WTC11 (cell line): Measurements from ENCODE around the gene SH3GL1. TPM values are rescaled to one million over a fixed set of nuclear protein-coding genes. Genes with fewer than 3 reads are reported as not detected.

ENCODE experiments used
- ATAC-seq: fragments of 200-7000 bp; cut with Tn5 transposase; 2 replicates; pipeline ENCODE4 v1.10.0; 2021; ENCODE audit warnings: mild to moderate bottlenecking, moderate library complexity
- CTCF ChIA-PET: fragments of 300-600 bp; sonication (Branson Sonifier 250); formaldehyde crosslinking; loops from one replicate; lab custom pipeline; 2021; ENCODE audit warnings: antibody characterized with exemption; lab: Charles Lee
- POLR2A ChIA-PET: fragments of 350-600 bp; sonication (Branson Sonifier 250); formaldehyde crosslinking; loops from one replicate; lab custom pipeline; 2021; ENCODE audit warnings: antibody characterized with exemption; lab: Charles Lee
- DNase-seq: peaks from one replicate; pipeline ENCODE4 v3.0.0; 2021; ENCODE audit warnings: low spot score
- H3K27ac Mint-ChIP-seq: 2 replicates; pipeline ENCODE4 v1.8.0; 2021; ENCODE audit warnings: mixed read lengths
- H3K27me3 Mint-ChIP-seq: 2 replicates; pipeline ENCODE4 v1.8.0; 2021; ENCODE audit warnings: low read depth, mild to moderate bottlenecking, moderate library complexity, mixed read lengths
- H3K36me3 Mint-ChIP-seq: 2 replicates; pipeline ENCODE4 v1.8.0; 2021; ENCODE audit warnings: mixed read lengths
- H3K4me1 Mint-ChIP-seq: 2 replicates; pipeline ENCODE4 v1.8.0; 2022; ENCODE audit warnings: mixed read lengths
- H3K4me3 Mint-ChIP-seq: 2 replicates; pipeline ENCODE4 v1.8.0; 2021; ENCODE audit warnings: mild to moderate bottlenecking, moderate library complexity, mixed read lengths
- H3K9me3 Mint-ChIP-seq: 2 replicates; pipeline ENCODE4 v1.8.0; 2021; ENCODE audit warnings: mixed read lengths
- ATF6 ChIP-seq: sonication (generic); formaldehyde crosslinking; IDR thresholded peaks from 2 replicates; pipeline ENCODE4 v1.8.1; 2023; ENCODE audit warnings: mild to moderate bottlenecking, missing genetic modification reagents
- CBFB ChIP-seq: sonication (generic); formaldehyde crosslinking; IDR thresholded peaks from 2 replicates; pipeline ENCODE4 v1.8.1; 2022; ENCODE audit warnings: mild to moderate bottlenecking, low read depth, missing genetic modification reagents
- CDX4 ChIP-seq: fragments of 250-450 bp; sonication (Bioruptor Pico); IDR thresholded peaks from 2 replicates; pipeline ENCODE4 v1.9.0; 2021; ENCODE audit warnings: moderate library complexity, mild to moderate bottlenecking, inconsistent platforms, borderline replicate concordance
- CTCF ChIP-seq: fragments of 200-600 bp; IDR thresholded peaks from 2 replicates; pipeline ENCODE4 v1.8.0; 2022; ENCODE audit warnings: antibody characterized with exemption
- E2F4 ChIP-seq: sonication (generic); formaldehyde crosslinking; IDR thresholded peaks from 2 replicates; pipeline ENCODE4 v1.8.1; 2022; ENCODE audit warnings: low read depth, mild to moderate bottlenecking, moderate library complexity, missing genetic modification reagents, borderline replicate concordance
- FOXK1 ChIP-seq: sonication (generic); formaldehyde crosslinking; IDR thresholded peaks from 2 replicates; pipeline ENCODE4 v1.8.0; 2022; ENCODE audit warnings: mild to moderate bottlenecking, moderate library complexity, missing genetic modification reagents
- GRHL2 ChIP-seq: fragments of 250-450 bp; sonication (Bioruptor Pico); IDR thresholded peaks from 2 replicates; pipeline ENCODE4 v1.8.0; 2022; ENCODE audit warnings: mild to moderate bottlenecking, moderate library complexity; ENCODE audit not compliant: insufficient replicate concordance, severe bottlenecking
- HMGA2 ChIP-seq: fragments of 250-450 bp; sonication (Bioruptor Pico); IDR thresholded peaks from 2 replicates; pipeline ENCODE4 v1.4.0; 2021; ENCODE audit warnings: mild to moderate bottlenecking, moderate library complexity
- HMGXB4 ChIP-seq: sonication (generic); formaldehyde crosslinking; IDR thresholded peaks from 2 replicates; pipeline ENCODE4 v1.8.1; 2023; ENCODE audit warnings: mild to moderate bottlenecking, moderate library complexity, missing genetic modification reagents
- IRF2 ChIP-seq: sonication (generic); formaldehyde crosslinking; IDR thresholded peaks from 2 replicates; pipeline ENCODE4 v1.8.0; 2022; ENCODE audit warnings: low read depth, missing genetic modification reagents, borderline replicate concordance
- KAT7 ChIP-seq: sonication (generic); formaldehyde crosslinking; IDR thresholded peaks from 2 replicates; pipeline ENCODE4 v1.8.1; 2023; ENCODE audit warnings: missing genetic modification reagents, mild to moderate bottlenecking, borderline replicate concordance
- MYBL2 ChIP-seq: sonication (generic); formaldehyde crosslinking; IDR thresholded peaks from 2 replicates; pipeline ENCODE4 v1.8.1; 2023; ENCODE audit warnings: mild to moderate bottlenecking, moderate library complexity, missing genetic modification reagents
- NR2C2 ChIP-seq: sonication (generic); formaldehyde crosslinking; IDR thresholded peaks from 2 replicates; pipeline ENCODE4 v1.8.0; 2022; ENCODE audit warnings: mild to moderate bottlenecking, missing genetic modification reagents
- RORB ChIP-seq: fragments of 250-450 bp; sonication (Bioruptor Pico); IDR thresholded peaks from 2 replicates; pipeline ENCODE4 v1.9.0; 2021; ENCODE audit warnings: mild to moderate bottlenecking
- SOX15 ChIP-seq: fragments of 250-450 bp; sonication (Bioruptor Pico); IDR thresholded peaks from 2 replicates; pipeline ENCODE4 v1.9.0; 2021; ENCODE audit warnings: mild to moderate bottlenecking
- TP53 ChIP-seq: sonication (generic); formaldehyde crosslinking; IDR thresholded peaks from 2 replicates; pipeline ENCODE4 v1.8.1; 2023; ENCODE audit warnings: mild to moderate bottlenecking, missing genetic modification reagents
- ZNF219 ChIP-seq: sonication (generic); formaldehyde crosslinking; IDR thresholded peaks from 2 replicates; pipeline ENCODE4 v1.8.0; 2023; ENCODE audit warnings: missing genetic modification reagents, mild to moderate bottlenecking, borderline replicate concordance
- ZNF425 ChIP-seq: fragments of 250-450 bp; sonication (Bioruptor Pico); conservative IDR thresholded peaks from 2 replicates; pipeline ENCODE4 v1.9.0; 2021; ENCODE audit warnings: mild to moderate bottlenecking
- ZNF671 ChIP-seq: fragments of 250-450 bp; sonication (Bioruptor Pico); IDR thresholded peaks from 2 replicates; pipeline ENCODE4 v1.8.0; 2021; ENCODE audit warnings: mild to moderate bottlenecking
- total RNA-seq: library from RNA; stranded (reverse); gene quantifications from 3 replicates; pipeline ENCODE4 v1.2.3, GENCODE V29; 2021
- TF ChIP-seq, protein P1 (sequence below): sonication (generic); formaldehyde crosslinking; IDR thresholded peaks from 2 replicates; pipeline ENCODE4 v1.8.0; 2022; ENCODE audit warnings: mild to moderate bottlenecking, missing genetic modification reagents
- TF ChIP-seq, protein P2 (sequence below): sonication (generic); formaldehyde crosslinking; IDR thresholded peaks from 2 replicates; pipeline ENCODE4 v1.8.1; 2022; ENCODE audit warnings: mild to moderate bottlenecking, missing genetic modification reagents, moderate library complexity, borderline replicate concordance
- TF ChIP-seq, protein P3 (sequence below): sonication (generic); formaldehyde crosslinking; conservative IDR thresholded peaks from 2 replicates; pipeline ENCODE4 v1.8.1; 2022; ENCODE audit warnings: mild to moderate bottlenecking, missing genetic modification reagents

Gene SH3GL1
- total RNA-seq, 1 experiment from 2014 or later: 109 TPM

GRCh38 chr19:4439243-4439642, 38.9 kb upstream of the SH3GL1 start:
- Mint-ChIP-seq H3K36me3 (peaks cover 62% of the 10 kb centered on the region), H3K27me3 (no peaks in the 10 kb centered on the region), H3K9me3 (no peaks in the 10 kb centered on the region), H3K4me1 (no peaks in the 10 kb centered on the region), H3K27ac (peak overlapping the region; percentile 89; the same call in 1 of the 2 replicates), H3K4me3 (no peak overlapping the region)
- ATAC-seq (no peak), DNase-seq (no peak)
- POLR2A ChIA-PET: no interaction called here
- CTCF ChIA-PET: no interaction called here
- TF ChIP-seq TP53: no peak
- no peak for TF ChIP-seq SOX15
- TF ChIP-seq HMGXB4 (CRISPR knock-in tag): no peak
- TF ChIP-seq RORB (CRISPR knock-in tag): no peak
- no peak for TF ChIP-seq GRHL2 (CRISPR knock-in tag)
- no peak for TF ChIP-seq ZNF671 (CRISPR knock-in tag)
- no peak for TF ChIP-seq CBFB (CRISPR knock-in tag)
- TF ChIP-seq ATF6 (CRISPR knock-in tag): no peak
- TF ChIP-seq HMGA2 (CRISPR knock-in tag): no peak
- TF ChIP-seq, protein P1, sequence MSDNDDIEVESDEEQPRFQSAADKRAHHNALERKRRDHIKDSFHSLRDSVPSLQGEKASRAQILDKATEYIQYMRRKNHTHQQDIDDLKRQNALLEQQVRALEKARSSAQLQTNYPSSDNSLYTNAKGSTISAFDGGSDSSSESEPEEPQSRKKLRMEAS (CRISPR knock-in tag): no peak
- no peak for TF ChIP-seq CDX4
- TF ChIP-seq KAT7 (CRISPR knock-in tag): no peak
- TF ChIP-seq ZNF425 (CRISPR knock-in tag): no peak

GRCh38 chr19:4437103-4437502, 36.8 kb upstream of the SH3GL1 start:
- Mint-ChIP-seq H3K4me1 (no peaks in the 10 kb centered on the region), H3K4me3 (no peak overlapping the region), H3K36me3 (peaks cover 79% of the 10 kb centered on the region), H3K27me3 (no peaks in the 10 kb centered on the region), H3K9me3 (no peaks in the 10 kb centered on the region), H3K27ac (no peak overlapping the region)
- ATAC-seq (no peak), DNase-seq (no peak)
- ChIA-PET CTCF (no interaction called here), POLR2A (interaction anchor here (1.3 kb wide), 1 partner anchor 9 kb away, joined by 4 read pairs; no protein-coding TSS in a partner anchor)
- no peak for TF ChIP-seq FOXK1 (CRISPR knock-in tag)
- TF ChIP-seq, protein P2, sequence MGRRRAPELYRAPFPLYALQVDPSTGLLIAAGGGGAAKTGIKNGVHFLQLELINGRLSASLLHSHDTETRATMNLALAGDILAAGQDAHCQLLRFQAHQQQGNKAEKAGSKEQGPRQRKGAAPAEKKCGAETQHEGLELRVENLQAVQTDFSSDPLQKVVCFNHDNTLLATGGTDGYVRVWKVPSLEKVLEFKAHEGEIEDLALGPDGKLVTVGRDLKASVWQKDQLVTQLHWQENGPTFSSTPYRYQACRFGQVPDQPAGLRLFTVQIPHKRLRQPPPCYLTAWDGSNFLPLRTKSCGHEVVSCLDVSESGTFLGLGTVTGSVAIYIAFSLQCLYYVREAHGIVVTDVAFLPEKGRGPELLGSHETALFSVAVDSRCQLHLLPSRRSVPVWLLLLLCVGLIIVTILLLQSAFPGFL: no peak
- TF ChIP-seq NR2C2 (CRISPR knock-in tag): no peak
- TF ChIP-seq, protein P3, sequence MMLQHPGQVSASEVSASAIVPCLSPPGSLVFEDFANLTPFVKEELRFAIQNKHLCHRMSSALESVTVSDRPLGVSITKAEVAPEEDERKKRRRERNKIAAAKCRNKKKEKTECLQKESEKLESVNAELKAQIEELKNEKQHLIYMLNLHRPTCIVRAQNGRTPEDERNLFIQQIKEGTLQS: no peak
- TF ChIP-seq E2F4 (CRISPR knock-in tag): no peak
- TF ChIP-seq ATF6 (CRISPR knock-in tag): no peak
- TF ChIP-seq MYBL2 (CRISPR knock-in tag): no peak
- no peak for TF ChIP-seq CTCF
- TF ChIP-seq ZNF219: no peak
- TF ChIP-seq IRF2 (CRISPR knock-in tag): no peak
